ENCODE results near the gene CD200R1L. TPM values are rescaled to one million over a fixed set of nuclear protein-coding genes. Genes with fewer than 3 reads are reported as not detected.
"Not testable (repeated sequence)": the region's sequence is repeated elsewhere in the genome, so short reads cannot be mapped to it uniquely, and the experiment has no call there.

The CD200R1L gene
- total RNA-seq = not detected

DNA sequence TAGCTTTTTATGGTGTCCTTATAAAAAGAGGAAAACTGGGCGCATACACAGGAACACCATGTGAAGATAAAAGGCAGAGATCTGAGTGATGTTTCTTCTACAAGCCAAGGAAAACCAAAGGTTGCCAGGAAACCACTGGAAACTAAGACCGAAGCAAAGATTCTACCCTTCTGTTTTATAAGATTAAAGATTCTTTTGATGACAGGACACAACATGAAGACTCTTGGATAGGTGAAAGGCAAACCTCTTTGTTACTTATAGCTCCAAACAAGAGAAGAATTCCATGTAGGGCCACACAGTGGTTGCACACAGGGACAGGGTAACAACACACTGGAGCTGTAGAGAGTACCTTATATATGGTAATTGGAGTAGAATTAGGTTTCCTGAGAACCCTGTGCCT is at the start of gene CD200R1L:
Gene CD200R1L, minus strand, starts transcription at position 101 of the 400 bp plus-strand sequence. CDS start 17,497 bp downstream, outside the sequence.
- no peak for ATAC-seq

DNA sequence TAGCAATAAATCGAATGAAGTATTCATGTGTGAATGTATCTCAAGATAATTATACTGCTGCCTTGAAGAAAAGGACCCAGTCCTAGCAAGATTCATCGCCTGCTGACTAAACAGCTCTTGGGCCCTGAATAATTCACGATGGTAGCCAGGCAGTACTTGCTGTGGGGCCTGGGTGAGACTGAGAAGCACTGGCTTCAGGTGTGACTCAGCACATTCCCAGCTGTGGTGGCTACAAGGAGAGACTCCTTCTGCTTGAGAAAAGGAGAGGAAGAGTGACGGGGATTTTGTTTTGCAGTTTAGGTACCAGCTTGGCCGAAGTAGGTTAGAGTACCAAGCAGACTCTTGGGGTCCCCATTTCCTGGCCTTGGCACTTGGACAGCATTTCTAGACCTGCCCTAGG is 47.6 kb upstream of the CD200R1L start:
- ATAC-seq = no peak

DNA sequence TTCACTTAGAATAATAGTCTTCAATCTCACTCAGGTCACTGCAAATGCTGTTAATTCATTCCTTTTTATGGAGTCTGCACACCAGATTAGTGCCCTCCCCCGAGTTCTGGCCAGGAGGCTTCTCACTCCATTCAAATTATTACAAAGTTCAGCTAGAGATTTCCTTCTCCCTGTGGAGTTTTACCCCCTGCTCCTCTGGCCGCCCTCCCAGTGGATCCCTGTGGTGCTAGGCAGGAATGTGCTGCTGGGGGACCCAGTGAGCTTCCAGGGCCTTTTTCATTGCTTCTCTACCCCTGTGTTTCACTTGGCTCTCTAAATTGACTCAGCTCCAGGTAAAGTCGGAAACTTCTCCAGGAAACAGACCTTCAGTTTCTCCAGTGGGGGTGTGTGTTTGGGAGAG is 42.7 kb upstream of the CD200R1L start:
- no peak for ATAC-seq

- ATAC-seq = no peak
Measured at GRCh38 chr3:112888381-112889085, 41.9 kb upstream of the CD200R1L start.

GRCh38 chr3:112884678-112885290 is 38.1 kb upstream of the CD200R1L start:
- no peak for ATAC-seq

DNA sequence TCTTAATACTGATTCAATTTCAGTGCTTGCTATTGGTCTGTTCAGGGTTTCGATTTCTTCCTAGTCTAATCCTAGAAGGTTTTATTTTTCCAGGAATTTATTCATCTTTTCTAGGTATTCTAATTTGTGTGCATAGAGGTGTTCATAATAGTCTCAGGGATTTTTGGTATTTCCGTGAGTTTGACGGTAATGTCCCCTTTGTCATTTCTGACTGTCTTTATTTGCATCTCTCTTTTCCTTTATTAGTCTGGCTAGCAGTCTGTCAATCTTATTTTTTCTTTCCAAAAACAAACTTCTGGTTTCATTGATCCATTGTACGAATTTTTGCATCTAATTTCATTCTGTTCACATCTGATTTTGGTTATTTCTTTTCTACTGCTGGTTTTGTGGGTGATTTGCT is 35.2 kb upstream of the CD200R1L start:
- no peak for ATAC-seq

- no peak for ATAC-seq
Measured at GRCh38 chr3:112875561-112875960, 28.9 kb upstream of the CD200R1L start.

GRCh38 chr3:112874725-112875124 is 28.1 kb upstream of the CD200R1L start:
- ATAC-seq = no peak

- ATAC-seq = no peak
Measured at GRCh38 chr3:112873632-112874031, 27.0 kb upstream of the CD200R1L start.

DNA sequence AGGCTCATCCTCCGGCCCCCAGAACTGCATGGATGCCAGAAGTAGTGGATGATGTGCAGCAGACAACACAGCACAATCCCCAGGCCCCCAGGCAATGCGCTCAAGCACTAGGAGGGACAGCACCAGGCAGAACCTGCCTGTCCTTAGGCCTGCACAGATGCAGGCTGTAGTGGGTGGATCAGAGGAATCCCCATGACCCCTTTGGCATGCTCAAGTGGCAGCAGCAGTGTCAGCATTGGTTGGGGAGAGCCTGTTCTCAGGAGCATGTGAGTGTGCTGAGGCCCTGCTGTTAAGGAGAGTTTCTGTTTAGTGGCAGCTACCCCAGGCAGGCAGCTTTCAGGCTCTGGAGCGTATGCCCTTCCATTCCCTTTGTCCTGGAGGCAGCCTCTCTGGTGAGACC is 25.1 kb upstream of the CD200R1L start:
- ATAC-seq = no peak

GRCh38 chr3:112865757-112866156 is 19.1 kb upstream of the CD200R1L start:
- ATAC-seq = no peak

DNA sequence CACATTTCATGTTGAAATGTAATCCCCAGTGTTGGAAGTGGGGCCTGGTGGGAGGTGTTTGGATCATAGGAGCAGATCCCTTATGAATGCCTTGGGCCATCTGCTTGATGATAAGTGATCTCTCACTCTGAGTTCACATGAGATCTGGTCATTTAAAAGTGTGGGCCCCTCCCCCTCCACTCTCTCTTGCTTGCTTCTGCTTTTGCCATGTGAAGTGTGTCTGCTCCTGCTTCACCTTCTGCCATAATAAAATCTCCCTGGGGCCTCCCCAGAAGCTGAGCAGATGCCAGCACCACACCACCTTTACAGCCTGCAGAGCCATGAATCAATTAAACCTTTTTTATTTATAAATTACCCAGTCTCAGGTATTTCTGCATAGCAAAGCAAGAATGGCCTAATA is 14.2 kb upstream of the CD200R1L start:
- ATAC-seq = no peak

DNA sequence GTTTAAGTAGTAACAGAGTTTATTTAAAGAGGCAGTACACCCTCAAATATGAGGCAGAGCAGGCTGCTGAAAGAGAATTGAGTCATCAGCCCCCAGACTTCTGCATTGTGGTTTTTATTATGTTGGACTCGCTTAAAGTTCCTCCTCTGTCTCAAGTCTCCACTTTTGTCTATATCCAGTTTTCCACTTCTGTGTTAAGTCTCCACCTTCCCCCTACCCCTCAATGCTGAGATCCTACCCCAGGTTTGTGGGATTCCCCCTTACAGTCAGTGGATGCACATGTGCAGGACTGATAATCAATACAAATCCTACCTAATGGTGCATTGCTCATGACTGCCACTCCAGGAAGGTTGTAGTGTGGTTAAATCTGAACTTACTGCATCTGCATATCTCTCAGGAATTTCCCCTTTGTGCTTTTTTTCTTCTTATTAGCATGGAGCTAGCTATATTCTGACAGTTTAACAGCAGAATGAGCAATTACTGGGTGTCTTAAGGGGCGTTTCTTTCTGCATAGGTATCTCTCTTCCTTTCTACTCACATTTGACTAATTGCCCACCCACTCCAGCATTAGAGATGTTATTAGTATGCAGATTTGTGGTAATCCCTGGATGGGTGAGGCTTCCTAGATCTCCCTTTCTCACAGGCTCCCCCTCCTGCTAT is 11.9 kb upstream of the CD200R1L start:
- ATAC-seq = no peak

GRCh38 chr3:112857526-112857925 is 10.9 kb upstream of the CD200R1L start:
- no peak for ATAC-seq

DNA sequence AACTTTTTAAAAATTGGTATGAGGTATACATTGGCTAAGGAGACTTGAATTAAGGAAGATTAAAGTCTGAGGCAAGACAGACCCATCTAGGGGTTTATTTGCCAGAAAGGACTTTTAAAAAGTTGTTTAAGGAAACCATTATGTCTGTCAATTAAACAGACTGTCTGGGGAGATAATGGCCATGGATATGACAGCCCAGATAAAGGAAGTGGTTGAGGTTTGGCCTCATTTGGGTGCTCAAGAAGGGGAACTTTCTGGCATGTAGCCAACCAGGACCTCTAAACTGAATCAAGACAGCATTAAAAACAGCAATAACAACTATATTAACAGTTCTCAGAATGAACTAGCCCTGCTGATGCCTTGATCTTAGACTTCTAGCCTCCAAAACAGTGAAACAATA is 9.9 kb upstream of the CD200R1L start:
- ATAC-seq = no peak

GRCh38 chr3:112855883-112856282 is 9.2 kb upstream of the CD200R1L start:
- no peak for ATAC-seq

DNA sequence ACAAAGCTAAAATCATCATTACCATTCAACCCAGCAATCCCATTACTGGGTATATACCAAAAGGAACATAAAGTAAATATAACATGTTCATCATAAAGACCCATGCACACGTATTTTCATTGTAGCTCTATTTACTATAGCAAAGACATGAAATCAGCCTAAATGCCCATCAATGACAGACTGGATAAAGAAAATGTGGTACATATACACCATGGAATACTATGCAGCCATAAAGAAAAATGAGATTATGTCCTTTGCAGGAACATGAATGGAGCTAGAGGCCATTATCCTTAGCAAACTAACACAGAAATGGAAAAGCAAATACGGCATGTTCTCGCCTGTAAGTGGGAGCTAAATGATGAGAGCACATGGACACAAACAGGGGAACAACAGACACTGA is 8.4 kb upstream of the CD200R1L start:
- not testable (repeated sequence) for ATAC-seq

DNA sequence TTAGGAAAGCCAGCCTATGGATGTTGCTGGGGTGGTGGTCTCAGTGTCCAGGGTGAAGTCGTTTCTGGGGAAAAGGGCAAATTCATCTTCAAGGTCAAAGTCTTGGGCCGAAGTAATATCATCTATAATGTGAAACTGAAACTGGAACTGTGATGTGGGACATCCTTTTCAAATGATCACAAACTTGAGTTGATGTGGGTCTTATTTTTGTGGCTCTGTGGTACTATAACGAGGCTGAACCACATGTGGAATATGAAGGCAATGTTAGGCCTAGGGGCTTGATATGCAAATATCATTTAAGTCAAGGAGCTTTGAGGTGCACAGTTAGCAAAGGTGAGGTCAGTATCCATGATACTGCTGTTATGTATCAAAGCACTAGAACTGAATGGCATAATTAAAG is 1.5 kb upstream of the CD200R1L start:
- ATAC-seq = no peak

- ATAC-seq = peak; percentile 25
Measured at GRCh38 chr3:112847692-112848091, 1.0 kb upstream of the CD200R1L start.

GRCh38 chr3:112845772-112846171 is 892 bp downstream of the CD200R1L start:
- ATAC-seq = no peak

GRCh38 chr3:112829046-112829445 is 17.6 kb downstream of the CD200R1L start:
- no peak for ATAC-seq

GRCh38 chr3:112822064-112823055 is 24.3 kb downstream of the CD200R1L start:
- ATAC-seq = no peak

DNA sequence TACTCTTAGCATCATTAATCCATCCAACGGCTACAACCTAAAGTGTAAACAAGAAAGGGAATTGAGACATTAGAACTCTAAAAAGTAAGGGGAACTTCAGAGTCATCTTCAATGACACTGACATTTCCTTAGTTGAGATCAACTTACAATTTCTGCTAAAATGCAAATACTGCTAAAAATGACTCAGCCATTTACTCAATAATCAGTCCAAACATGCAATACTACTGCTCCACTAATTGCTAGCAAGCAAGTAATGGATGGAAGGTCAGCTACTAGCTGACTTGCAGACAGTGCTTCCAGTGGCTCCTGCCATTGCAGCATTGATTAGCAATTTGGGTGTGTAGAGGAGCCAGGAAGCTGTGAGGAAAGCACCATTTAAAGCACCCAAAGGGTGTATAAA is 28.4 kb downstream of the CD200R1L start:
- ATAC-seq = no peak
